Mesodermal cell (in vitro differentiated cells): ENCODE results near the gene UCP2.
A peak's percentile ranks its signal among the peaks of the same experiment; 100 is the strongest.
"Not testable (repeated sequence)": the region's sequence is repeated elsewhere in the genome, so short reads cannot be mapped to it uniquely, and the experiment has no call there.

Experiments
- H3K27ac ChIP-seq: 2 replicates; pipeline ENCODE4 v1.7.0; 2013; ENCODE audit warnings: mild to moderate bottlenecking, low read depth, low read length, moderate library complexity; ENCODE audit not compliant: severe bottlenecking
- H3K36me3 ChIP-seq: 2 replicates; pipeline ENCODE4 v1.7.1; 2013; ENCODE audit warnings: mild to moderate bottlenecking, low read length, moderate library complexity; ENCODE audit not compliant: control insufficient read depth, insufficient read depth
- H3K4me1 ChIP-seq: one replicate; pipeline ENCODE4 v1.7.1; 2013; ENCODE audit warnings: mild to moderate bottlenecking, low read length; ENCODE audit not compliant: insufficient read depth, control insufficient read depth, poor library complexity, severe bottlenecking
- H3K4me3 ChIP-seq: 2 replicates; pipeline ENCODE4 v1.7.0; 2013; ENCODE audit warnings: low read length, control low read depth, mild to moderate bottlenecking; ENCODE audit not compliant: insufficient read depth, poor library complexity, severe bottlenecking; ENCODE audit errors: extremely low read depth
- H3K9me3 ChIP-seq: 2 replicates; pipeline ENCODE4 v1.7.1; 2013; ENCODE audit warnings: mild to moderate bottlenecking, low read length, moderate library complexity; ENCODE audit not compliant: control insufficient read depth
- WGBS, 2 experiments: methylation state at CpG; one replicate each; pipeline ENCODE4 v1.1.5; 2013; ENCODE audit warnings: missing lambda C conversion rate in 2 of 2; ENCODE audit not compliant: insufficient coverage in 2 of 2; 5-methylcytosine and 5-hydroxymethylcytosine counted together

The UCP2 gene

DNA sequence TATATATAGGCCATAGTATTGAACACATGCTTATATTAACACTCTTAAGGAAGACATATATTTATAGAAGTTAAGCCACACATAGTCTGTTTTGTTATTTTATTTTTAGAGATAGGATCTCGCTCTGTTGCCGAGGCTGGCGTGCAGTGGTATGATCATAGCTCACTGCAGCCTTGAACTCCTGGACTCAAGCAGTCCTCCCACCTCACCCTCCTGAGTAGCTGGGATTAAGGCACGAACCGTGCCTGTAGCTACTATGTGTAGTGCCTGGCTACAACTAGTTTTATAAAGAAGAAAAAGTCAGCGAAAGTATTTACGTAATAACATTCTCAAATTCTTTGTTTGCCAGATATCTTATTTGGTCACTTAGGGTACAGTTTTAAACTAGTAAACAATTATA is 5.6 kb upstream of the UCP2 start:
- H3K36me3 ChIP-seq = no peaks in the 10 kb centered on the region
- no peaks in the 10 kb centered on the region for H3K9me3 ChIP-seq
- no peak overlapping the region for H3K27ac ChIP-seq
- H3K4me3 ChIP-seq = no peak overlapping the region
- whole genome bisulfite sequencing, 2 experiments = 94 to 100% methylated on average over 1 to 3 of the region's 7 CpGs
- H3K4me1 ChIP-seq = no peaks in the 10 kb centered on the region

DNA sequence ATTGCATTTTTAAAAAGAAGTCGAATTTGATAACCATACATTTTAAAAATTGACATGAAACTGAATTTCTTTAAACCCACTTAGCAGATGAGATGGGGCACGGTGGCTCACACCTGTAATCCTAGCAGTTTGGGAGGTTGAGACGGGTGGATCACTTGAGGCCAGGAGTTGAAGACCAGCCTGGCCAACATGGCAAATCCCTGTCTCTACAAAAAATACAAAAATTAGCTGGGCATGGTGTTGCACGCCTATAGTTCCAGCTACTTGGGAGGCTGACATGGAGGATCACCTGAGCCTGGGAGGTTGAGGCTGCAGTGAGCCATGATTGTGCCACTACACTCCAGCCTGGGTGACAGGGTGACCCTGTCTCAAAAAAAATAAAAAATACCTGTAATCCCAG is 3.0 kb upstream of the UCP2 start:
- H3K9me3 ChIP-seq, H3K27ac ChIP-seq, H3K4me3 ChIP-seq, H3K36me3 ChIP-seq: not testable (repeated sequence)
- H3K4me1 ChIP-seq = peaks cover 11% of the 10 kb centered on the region
- 96 to 100% methylated on average over 2 of the region's 4 CpGs for WGBS, 2 experiments

DNA sequence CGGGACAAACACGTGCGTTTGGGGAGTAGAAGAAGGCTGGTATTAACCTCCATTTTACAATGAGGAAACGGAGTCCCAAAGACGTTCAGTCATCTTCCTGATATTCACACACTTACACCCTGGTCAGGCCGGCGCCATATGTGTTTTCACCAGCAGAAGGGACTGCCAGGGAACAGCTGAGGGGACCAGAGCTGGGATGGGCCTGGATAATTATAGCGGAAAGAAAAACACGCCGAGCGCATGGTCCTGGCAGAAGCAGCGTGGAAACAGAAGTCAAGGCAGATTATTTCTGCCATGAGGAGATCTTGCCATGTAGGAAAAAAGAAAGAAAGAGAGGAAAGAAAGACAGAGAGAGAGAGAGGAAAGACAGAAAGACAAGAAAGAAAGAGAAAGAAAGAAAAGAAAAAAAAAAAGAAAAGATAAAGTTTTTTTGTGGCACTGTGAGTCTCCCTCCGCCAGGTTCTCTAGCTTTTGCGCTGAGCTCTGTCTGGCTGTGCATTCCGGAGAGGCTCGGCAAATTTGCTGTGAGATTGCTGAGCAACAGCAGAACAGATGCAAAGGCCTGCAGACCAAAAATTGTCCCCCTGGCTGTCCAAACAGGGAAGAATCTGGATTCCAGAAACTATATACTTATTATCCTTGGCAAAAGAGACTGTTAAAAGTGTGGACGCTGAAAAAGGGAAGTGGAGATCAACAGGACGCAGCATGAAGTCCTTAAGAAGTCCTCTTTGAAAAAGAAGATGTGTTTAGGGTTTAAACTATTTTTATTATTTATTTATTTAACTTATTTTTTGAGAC is 1.3 kb upstream of the UCP2 start:
- Histone ChIP-seq H3K36me3 (peaks cover 13% of the 10 kb centered on the region), H3K9me3 (no peaks in the 10 kb centered on the region), H3K4me3 (peak overlapping the region; percentile 53), H3K27ac (peak overlapping the region; percentile 81), H3K4me1 (peaks cover 18% of the 10 kb centered on the region)
- 79 to 88% methylated on average over 9 to 13 of the region's 18 CpGs for WGBS, 2 experiments

DNA sequence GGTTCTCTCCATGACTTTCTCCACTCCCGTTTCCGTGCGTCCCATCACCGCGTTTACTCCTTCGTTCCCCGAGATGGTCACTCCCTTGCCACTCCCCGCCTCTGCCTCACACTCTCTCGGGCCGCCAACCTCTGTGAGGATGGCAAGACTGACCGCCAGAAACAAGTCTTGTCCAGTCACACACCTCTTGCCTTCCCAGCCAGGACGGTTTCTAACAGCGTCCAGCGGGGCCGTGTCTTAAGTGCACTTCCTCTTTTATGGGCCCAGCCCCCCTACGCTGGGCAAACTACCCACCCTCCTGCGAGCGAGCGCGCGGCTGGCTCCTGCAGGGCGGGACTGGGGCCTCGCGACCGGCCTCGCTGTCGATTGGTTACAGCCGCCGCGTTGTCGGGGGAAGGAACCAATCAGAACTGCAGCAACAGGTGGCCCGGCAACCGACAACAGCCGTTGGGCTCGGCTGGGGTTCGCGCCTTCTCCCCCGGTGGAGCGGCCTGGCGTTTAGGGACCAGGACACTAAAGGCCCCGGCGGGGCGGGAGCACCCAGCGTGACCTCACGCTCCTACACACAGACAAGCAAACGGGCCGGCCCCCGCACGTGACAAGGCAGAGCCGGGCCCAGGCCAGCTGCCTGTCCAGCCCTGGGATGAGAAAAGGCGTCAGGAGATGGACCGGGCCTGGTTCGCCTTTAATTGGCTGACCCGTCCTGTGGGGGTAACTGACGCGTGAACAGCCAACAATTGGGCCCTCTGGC is 522 bp upstream of the UCP2 start:
- peak overlapping the region; percentile 81 for H3K27ac ChIP-seq
- 2 to 3% methylated on average over 40 to 52 of the region's 56 CpGs for WGBS, 2 experiments
- peaks cover 20% of the 10 kb centered on the region for H3K36me3 ChIP-seq
- peak overlapping the region; percentile 53 for H3K4me3 ChIP-seq
- peaks cover 18% of the 10 kb centered on the region for H3K4me1 ChIP-seq
- no peaks in the 10 kb centered on the region for H3K9me3 ChIP-seq

DNA sequence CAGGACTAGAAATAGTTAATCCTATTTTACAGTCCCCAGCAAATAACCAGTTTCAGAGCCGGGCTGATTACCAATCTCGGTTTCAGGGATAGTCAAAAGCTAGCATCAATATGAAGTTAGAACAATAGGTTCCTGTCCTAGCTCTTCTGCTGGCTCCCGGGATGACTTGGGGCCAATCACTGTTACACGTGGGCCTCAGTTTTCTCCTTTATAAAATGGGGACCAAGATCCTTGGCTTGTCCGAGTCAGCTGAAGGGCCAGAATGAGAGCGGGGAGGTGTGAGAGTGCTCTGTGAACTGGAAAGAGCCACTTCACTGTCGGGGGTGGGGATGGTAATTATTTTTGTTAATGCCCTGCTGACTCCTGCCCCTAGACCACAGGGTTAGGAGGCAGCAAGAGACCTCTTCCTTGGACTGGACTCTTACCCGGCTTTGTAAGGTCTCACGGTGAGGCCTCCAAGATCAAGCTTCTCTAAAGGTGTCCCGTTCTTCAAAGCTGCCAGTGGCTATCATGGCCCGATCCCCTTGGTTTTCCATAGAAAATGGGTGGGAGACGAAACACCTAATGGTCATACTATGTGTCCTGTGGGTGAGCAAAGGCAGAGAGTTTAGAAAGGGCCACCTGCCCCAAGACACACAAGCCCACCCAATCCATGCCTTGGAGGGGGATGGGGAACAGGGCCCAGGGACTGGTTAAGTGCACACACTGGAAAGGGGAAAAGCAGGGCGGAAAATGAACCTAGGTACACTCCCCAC is 1.4 kb downstream of the UCP2 start:
- no peaks in the 10 kb centered on the region for H3K9me3 ChIP-seq
- 92% methylated on average over 8 to 11 of the region's 13 CpGs for WGBS, 2 experiments
- peaks cover 18% of the 10 kb centered on the region for H3K4me1 ChIP-seq
- H3K4me3 ChIP-seq = peak overlapping the region; percentile 53
- no peak overlapping the region for H3K27ac ChIP-seq
- peaks cover 40% of the 10 kb centered on the region for H3K36me3 ChIP-seq

DNA sequence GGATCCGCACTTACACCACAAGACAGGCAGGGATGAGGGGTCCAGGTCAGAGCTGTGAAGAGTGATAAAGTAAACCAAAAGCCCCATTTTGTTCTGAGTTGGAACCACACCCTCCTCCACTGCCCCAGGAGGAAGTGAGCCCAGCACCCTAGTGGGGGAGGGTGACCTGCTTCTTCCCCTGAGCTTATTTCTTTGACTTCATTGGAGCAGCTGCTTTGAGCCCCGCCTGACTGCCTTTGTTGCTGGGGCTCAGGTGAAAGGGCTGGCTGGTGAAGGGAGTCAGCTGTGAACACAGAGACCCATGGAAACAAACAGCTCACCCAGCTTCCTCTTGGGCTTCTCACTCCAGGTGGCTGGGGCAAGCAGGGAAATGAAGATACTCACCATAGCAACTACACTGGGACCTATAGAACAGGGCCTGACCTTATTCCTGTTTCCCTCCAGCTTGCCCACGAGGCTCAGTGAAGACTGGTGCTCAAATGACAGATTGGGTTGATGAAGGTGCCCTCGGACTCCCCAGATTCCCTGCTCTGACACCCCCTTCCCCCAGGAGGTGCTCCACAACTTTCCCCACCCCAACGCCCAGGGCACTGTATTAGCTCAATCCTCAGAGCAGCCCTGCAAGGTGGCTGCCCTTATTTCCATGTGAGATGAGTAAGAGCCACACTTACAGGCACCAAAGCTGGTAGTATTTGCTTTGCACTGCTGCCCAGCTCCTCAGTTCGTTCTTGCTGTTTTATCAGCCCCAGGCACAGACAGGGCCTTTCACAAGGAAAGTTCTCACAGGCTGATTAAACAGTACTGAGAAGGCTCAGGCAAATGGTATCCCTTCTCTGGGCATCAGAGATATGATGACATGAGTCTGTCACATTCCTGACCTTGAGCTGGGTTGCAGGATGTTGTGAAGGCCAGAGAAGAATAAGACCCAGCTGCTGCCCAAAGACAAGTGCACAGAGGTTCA is 2.4 kb downstream of the UCP2 start:
- H3K4me3 ChIP-seq = no peak overlapping the region
- WGBS, 2 experiments = 91 to 97% methylated on average over 2 to 4 of the region's 6 CpGs
- H3K27ac ChIP-seq = no peak overlapping the region
- H3K4me1 ChIP-seq = peaks cover 18% of the 10 kb centered on the region
- peaks cover 49% of the 10 kb centered on the region for H3K36me3 ChIP-seq
- no peaks in the 10 kb centered on the region for H3K9me3 ChIP-seq

DNA sequence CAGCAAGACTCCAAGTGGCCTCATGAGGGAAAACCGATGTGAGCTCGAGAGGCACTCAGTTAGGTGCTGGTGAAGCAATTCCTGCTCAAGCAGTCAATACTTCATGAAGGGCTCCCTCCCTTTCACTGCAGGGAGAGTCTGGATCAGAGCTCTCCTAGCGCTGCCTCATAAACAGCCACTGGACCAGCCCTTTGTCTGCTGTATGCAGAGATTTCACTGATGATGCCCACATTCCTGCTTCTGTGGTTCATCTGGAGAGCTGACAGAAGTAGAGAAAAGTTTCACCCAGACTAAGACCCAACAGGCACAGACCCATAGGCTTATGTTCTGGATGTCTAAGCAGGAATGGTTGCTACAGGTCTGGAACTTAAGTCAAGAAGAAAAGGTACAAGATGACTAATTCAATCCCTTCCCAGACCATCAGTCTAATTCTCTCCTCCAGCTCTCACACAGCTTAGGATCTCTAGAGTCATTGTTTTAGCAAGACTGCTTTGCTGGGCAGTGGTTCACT is 4.0 kb downstream of the UCP2 start:
- H3K36me3 ChIP-seq = peaks cover 59% of the 10 kb centered on the region
- H3K4me1 ChIP-seq = peaks cover 18% of the 10 kb centered on the region
- whole genome bisulfite sequencing, 2 experiments = 81 to 94% methylated on average over 2 to 3 of the region's 3 CpGs
- H3K9me3 ChIP-seq = no peaks in the 10 kb centered on the region
- no peak overlapping the region for H3K27ac ChIP-seq
- no peak overlapping the region for H3K4me3 ChIP-seq

DNA sequence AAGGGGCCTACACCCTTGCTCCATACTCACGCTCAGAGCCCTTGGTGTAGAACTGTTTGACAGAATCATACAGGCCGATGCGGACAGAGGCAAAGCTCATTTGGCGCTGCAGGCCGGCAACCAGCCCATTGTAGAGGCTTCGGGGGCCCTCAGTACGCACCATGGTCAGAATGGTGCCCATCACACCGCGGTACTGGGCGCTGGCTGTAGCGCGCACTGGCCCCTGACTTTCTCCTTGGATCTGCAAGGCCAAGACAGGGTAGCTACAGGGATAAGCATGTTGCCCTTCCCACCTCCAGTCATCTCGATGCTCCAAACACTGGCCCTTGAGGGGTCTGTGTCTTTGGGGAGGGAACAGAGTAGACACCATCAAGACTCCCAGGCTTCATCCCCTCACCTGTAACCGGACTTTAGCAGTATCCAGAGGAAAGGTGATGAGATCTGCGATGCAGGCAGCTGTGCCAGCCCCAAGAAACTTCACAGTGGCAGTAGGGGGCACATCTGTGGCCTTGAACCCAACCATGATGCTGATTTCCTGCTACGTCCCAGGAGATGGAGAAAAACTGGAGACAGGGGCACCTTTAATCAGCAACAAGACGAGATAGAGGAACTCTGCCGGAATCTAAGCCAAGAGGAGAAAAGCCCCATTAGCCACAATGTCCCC is 4.7 kb downstream of the UCP2 start:
- Histone ChIP-seq H3K4me3 (no peak overlapping the region), H3K4me1 (peaks cover 18% of the 10 kb centered on the region), H3K9me3 (no peaks in the 10 kb centered on the region), H3K36me3 (peaks cover 59% of the 10 kb centered on the region), H3K27ac (no peak overlapping the region)
- whole genome bisulfite sequencing, 2 experiments = 96 to 98% methylated on average over 16 to 17 of the region's 18 CpGs

DNA sequence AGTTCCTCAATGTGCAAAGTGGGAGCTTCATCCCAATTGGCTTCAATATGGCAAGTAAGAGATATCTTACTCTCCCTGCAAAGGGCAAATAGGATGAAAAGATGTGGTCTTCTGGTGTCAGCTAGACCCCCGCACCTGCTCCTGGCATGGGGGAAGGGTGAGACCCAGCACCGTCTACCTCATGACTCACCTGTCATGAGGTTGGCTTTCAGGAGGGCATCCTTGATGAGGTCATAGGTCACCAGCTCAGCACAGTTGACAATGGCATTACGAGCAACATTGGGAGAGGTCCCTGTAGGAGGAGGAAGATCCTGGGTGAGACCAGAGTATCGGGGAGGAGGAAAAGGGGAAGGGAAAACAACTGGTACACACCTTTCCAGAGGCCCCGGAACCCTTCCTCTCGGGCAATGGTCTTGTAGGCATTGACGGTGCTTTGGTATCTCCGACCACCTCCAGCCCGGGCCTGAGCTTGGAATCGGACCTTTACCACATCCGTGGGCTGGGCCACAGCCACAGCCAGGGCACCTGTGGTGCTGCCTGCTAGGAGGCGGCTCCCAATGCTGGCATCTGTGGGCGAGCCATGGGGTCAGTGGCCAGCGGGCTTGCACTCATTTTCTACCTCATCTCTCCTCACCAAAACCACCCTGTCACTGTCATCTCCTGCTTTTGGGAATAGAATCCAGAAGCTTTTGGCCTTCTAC is 6.0 kb downstream of the UCP2 start:
- H3K36me3 ChIP-seq = peaks cover 59% of the 10 kb centered on the region
- H3K27ac ChIP-seq = no peak overlapping the region
- H3K4me3 ChIP-seq = no peak overlapping the region
- H3K9me3 ChIP-seq = no peaks in the 10 kb centered on the region
- 92 to 96% methylated on average over 13 to 14 of the region's 14 CpGs for WGBS, 2 experiments
- H3K4me1 ChIP-seq = peaks cover 17% of the 10 kb centered on the region
